Keratinocyte (primary cell): ENCODE measurements around the gene DTX4. TPM values are rescaled to one million over a fixed set of nuclear protein-coding genes. Genes with fewer than 3 reads are reported as not detected.

ENCODE experiments used
- DNase-seq: peaks from one replicate; pipeline ENCODE4 v3.0.0-alpha.2; 2011; ENCODE audit warnings: low read depth, missing footprints, low spot score
- FAIRE-seq: peaks from 2 replicates; lab custom pipeline; 2011; peaks lifted over from hg19 to GRCh38; lab: Jason Lieb, UNC
- H2AFZ ChIP-seq: 2 replicates; pipeline ENCODE4 v1.6.0; 2012; ENCODE audit warnings: low read length, control low read depth, inconsistent platforms; ENCODE audit not compliant: control insufficient read depth
- H3K27ac ChIP-seq: 2 replicates; pipeline ENCODE4 v1.5.1; 2011; ENCODE audit warnings: low read length; ENCODE audit not compliant: control insufficient read depth, insufficient read depth
- H3K27me3 ChIP-seq: 3 replicates; pipeline ENCODE4 v1.6.0; 2011; ENCODE audit warnings: low read length; ENCODE audit not compliant: control insufficient read depth, insufficient read depth; ENCODE audit errors: extremely low read depth
- H3K36me3 ChIP-seq, 2 experiments: 2 replicates in 1 of 2; 3 replicates in 1 of 2; pipeline ENCODE4 v1.5.1; 2011; ENCODE audit warnings: low read length in 2 of 2, mild to moderate bottlenecking in 1 of 2; ENCODE audit not compliant: control insufficient read depth in 2 of 2, insufficient read depth in 2 of 2; ENCODE audit errors: extremely low read depth in 1 of 2
- H3K4me1 ChIP-seq: 3 replicates; pipeline ENCODE4 v1.5.1; 2011; ENCODE audit warnings: low read length; ENCODE audit not compliant: control insufficient read depth, insufficient read depth; ENCODE audit errors: extremely low read depth
- H3K4me2 ChIP-seq: 3 replicates; pipeline ENCODE4 v1.6.0; 2011; ENCODE audit warnings: low read depth, low read length; ENCODE audit not compliant: control insufficient read depth, insufficient read depth; ENCODE audit errors: extremely low read depth
- H3K4me3 ChIP-seq, 3 experiments: fragments of 200-600 bp in 1 of 3; sonication (generic) in 1 of 3; 2 replicates in 2 of 3; 3 replicates in 1 of 3; pipeline ENCODE4 v1.5.1; 2011 to 2016; ENCODE audit warnings: low read length in 3 of 3, mild to moderate bottlenecking in 3 of 3, control low read depth in 2 of 3, inconsistent platforms in 1 of 3, low read depth in 1 of 3, mixed read lengths in 1 of 3, mixed run types in 1 of 3, moderate library complexity in 1 of 3; ENCODE audit not compliant: control insufficient read depth in 2 of 3, insufficient read depth in 2 of 3; ENCODE audit errors: extremely low read depth in 1 of 3
- H3K79me2 ChIP-seq: 2 replicates; pipeline ENCODE4 v1.6.0; 2012; ENCODE audit warnings: low read length; ENCODE audit not compliant: control insufficient read depth, insufficient read depth
- H3K9ac ChIP-seq: 3 replicates; pipeline ENCODE4 v1.6.0; 2011; ENCODE audit warnings: low read length; ENCODE audit not compliant: control insufficient read depth, insufficient read depth; ENCODE audit errors: extremely low read depth
- H3K9me1 ChIP-seq: 3 replicates; pipeline ENCODE4 v1.6.0; 2011; ENCODE audit warnings: low read length; ENCODE audit not compliant: control insufficient read depth, insufficient read depth; ENCODE audit errors: extremely low read depth
- H3K9me3 ChIP-seq: 2 replicates; pipeline ENCODE4 v1.5.1; 2012; ENCODE audit warnings: low read depth, low read length; ENCODE audit not compliant: control insufficient read depth
- H4K20me1 ChIP-seq: 3 replicates; pipeline ENCODE4 v1.6.0; 2011; ENCODE audit warnings: low read length; ENCODE audit not compliant: control insufficient read depth, insufficient read depth; ENCODE audit errors: extremely low read depth
- CTCF ChIP-seq, 3 experiments: IDR thresholded peaks in 1 of 3; conservative IDR thresholded peaks in 1 of 3; optimal IDR thresholded peaks in 1 of 3; 2 replicates in 2 of 3; 3 replicates in 1 of 3; pipeline versions ENCODE3 to v1.5.1; 2011; ENCODE audit warnings: low read length in 3 of 3, mild to moderate bottlenecking in 3 of 3, moderate library complexity in 2 of 3, control low read depth in 1 of 3, inconsistent platforms in 1 of 3; ENCODE audit not compliant: insufficient read depth in 2 of 3; ENCODE audit errors: extremely low read depth in 1 of 3
- EZH2 ChIP-seq: IDR thresholded peaks from one replicate; pipeline ENCODE4 v1.6.1; 2012; ENCODE audit warnings: inconsistent platforms, mild to moderate bottlenecking, low read length, moderate library complexity
- dilution Hi-C: fragments of 300-500 bp; cut with MboI; formaldehyde crosslinking; loops from one replicate; pipeline ENCODE4 v1.7.0; 2020; ENCODE audit warnings: low sequenced_read_pairs; ENCODE audit not compliant: extremely low pct_ligation_motif_present
- polyA plus RNA-seq, 5 experiments: library from polyadenylated mRNA; depleted of rRNA in 3 of 5; stranded (reverse) in 3 of 5; stranded (forward) in 1 of 5; unstranded in 1 of 5; fragments of >200 nt; gene quantifications; 1 replicate in 1 of 5; 2 replicates in 3 of 5; 3 replicates in 1 of 5; pipeline versions ENCODE4 v1.2.1 to v1.2.3, GENCODE V29; 2011 to 2012; ENCODE audit warnings: missing spikeins in 2 of 5, low read depth in 1 of 5, low replicate concordance in 1 of 5

The DTX4 gene
- polyA plus RNA-seq, 1 donor (not counting 4 experiments of a cell fraction or from before 2014, with no cell fraction given) = 1.6 TPM

DNA sequence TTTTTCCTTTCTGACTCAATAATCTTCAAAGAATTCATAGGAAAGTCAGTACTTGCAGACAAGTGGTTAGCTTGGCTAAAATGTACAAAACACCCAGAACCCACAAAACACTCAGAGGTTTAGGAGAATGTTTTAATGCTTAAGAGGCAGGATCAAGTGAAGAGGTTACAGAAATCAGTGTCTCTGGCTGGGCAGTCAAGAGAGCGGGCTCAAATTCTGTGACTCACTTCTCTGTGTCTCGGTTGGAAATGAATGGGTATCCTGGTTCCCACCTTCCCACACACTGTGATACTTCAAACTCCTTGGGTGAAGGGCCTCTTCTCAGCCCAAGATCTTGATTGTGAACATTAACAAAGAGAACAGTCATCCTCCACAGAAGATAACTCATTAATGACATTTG, 37.0 kb downstream of the DTX4 start:
- Histone ChIP-seq H3K4me3 (no peak overlapping the region), H4K20me1 (no peaks in the 10 kb centered on the region), H3K27ac (no peak overlapping the region), H3K9ac (no peak overlapping the region), H3K9me1 (no peaks in the 10 kb centered on the region), H3K79me2 (no peaks in the 10 kb centered on the region), H3K4me2 (no peak overlapping the region), H3K9me3 (no peaks in the 10 kb centered on the region), H2AFZ (no peak overlapping the region), H3K36me3 (peaks cover 4 to 12% of the 10 kb centered on the region in 2 experiments), H3K4me1 (no peaks in the 10 kb centered on the region), H3K27me3 (peaks cover 8% of the 10 kb centered on the region)
- DNase-seq (no peak), FAIRE-seq (no peak)
- TF ChIP-seq EZH2 (no peak), CTCF (optimal IDR thresholded peaks at IDR 0.05 in 1 of 3, IDR thresholded peaks at IDR 0.05 in 1 of 3, conservative IDR thresholded peaks at IDR 0.05 in 1 of 3; ENCODE audit: extremely low read depth in 1 of 3, insufficient read depth in 2 of 3, low read length in 3 of 3) (no peak)
- dilution Hi-C loops = no loop called here

GRCh38 chr11:59212222-59212621, 40.3 kb downstream of the DTX4 start:
- Histone ChIP-seq H3K36me3 (no peaks in the 10 kb centered on the region), H3K9ac (no peak overlapping the region), H3K4me1 (peaks cover 7% of the 10 kb centered on the region), H3K9me3 (no peaks in the 10 kb centered on the region), H2AFZ (no peak overlapping the region), H3K4me3 (no peak overlapping the region), H3K27ac (no peak overlapping the region), H3K27me3 (peaks cover 8% of the 10 kb centered on the region), H4K20me1 (no peaks in the 10 kb centered on the region), H3K79me2 (no peaks in the 10 kb centered on the region), H3K4me2 (no peak overlapping the region), H3K9me1 (no peaks in the 10 kb centered on the region)
- TF ChIP-seq EZH2 (no peak), CTCF (optimal IDR thresholded peaks at IDR 0.05 in 1 of 3, IDR thresholded peaks at IDR 0.05 in 1 of 3, conservative IDR thresholded peaks at IDR 0.05 in 1 of 3; ENCODE audit: extremely low read depth in 1 of 3, insufficient read depth in 2 of 3, low read length in 3 of 3) (no peak)
- no peak for FAIRE-seq
- dilution Hi-C loops = no loop called here
- no peak for DNase-seq
